GM10847 (cell line): ENCODE results near the gene PALMD.

ENCODE experiments used
- POLR2A ChIP-seq: IDR thresholded peaks from 2 replicates; pipeline ENCODE4 v1.6.1; 2011; ENCODE audit not compliant: insufficient read length; ENCODE audit errors: extremely low read depth

The PALMD gene

DNA sequence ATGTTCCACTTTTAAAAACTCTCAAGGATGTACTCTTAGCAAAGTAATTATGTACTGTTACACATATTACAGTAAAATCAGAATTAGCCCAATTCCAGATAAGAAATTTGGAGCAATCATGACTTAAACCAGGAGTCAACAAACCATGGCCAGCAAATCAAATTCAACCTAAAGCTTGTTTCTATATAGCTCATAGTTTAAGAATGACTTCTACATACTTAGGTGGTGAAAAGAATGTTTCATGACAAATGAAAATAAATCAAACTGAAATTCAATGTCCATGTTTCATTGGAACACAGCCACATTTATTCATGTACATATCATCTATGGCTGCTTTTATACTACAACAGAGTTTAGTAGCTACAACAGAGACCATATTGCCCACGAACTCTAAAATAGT lies 85.5 kb downstream of the PALMD start:
- no peak for TF ChIP-seq POLR2A

DNA sequence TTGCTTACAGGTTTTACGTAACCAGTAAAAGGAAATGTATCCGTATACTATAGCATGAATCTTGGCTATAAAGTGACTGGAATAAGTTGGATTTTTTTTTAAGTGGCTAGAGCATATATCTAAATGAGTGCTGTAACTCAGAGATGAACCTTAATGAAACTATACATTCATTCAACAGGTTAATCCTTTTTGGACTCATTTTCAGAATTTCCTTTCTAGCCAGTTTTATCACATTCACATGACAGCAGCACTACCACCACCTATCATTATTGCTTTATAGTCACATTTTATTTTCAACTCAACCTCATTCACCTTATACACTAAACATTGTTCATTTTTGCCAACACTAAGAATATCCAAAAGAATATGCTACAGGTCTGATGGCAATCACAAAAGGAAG lies 89.9 kb downstream of the PALMD start:
- no peak for TF ChIP-seq POLR2A

DNA sequence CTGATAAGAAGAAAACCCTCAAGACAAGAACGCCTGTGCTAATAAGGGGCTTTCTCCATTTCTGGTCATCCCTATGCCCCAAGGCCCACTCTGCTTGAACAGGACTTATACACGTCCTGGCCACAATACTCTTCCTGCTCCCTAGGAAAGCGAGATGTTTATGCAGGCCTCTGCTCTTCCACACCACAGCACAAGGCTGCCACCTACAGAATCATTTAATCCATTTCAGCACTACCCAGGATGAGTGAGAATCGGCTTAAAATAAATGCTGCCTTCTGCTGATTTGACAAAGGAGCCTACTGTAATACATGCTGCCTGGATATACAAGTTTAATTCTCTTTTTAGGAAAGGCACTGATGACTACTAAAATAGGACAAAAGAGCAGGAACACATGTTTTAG lies 91.1 kb downstream of the PALMD start:
- no peak for TF ChIP-seq POLR2A

DNA sequence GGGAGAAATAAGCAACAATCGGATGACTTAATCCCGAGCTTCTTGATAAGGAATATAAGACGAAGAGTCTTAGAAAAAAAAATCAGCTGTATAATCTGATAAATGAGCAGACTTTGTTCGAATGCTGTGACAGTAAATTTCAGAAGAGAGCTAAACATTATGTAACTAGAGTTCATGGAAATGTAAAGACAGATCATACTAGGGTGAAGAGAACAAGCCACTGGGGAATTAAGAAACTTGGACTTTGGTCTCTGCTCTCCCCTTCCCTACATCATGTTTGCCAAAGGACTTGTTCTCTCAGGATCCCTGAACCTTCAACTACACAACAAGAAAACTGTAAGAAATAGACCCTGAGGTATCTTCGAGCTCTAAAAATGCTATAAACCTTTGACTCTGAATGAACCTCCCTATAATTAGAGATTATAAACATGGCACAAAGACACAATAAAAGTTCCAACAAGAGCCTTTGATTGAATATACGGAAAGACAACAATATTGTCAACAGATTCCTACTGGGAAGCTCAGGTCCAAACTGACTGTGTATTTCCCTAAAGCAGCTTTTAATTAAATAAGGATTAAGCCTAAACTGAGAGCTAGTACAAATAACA lies 93.0 kb downstream of the PALMD start:
- TF ChIP-seq POLR2A, result no peak

DNA sequence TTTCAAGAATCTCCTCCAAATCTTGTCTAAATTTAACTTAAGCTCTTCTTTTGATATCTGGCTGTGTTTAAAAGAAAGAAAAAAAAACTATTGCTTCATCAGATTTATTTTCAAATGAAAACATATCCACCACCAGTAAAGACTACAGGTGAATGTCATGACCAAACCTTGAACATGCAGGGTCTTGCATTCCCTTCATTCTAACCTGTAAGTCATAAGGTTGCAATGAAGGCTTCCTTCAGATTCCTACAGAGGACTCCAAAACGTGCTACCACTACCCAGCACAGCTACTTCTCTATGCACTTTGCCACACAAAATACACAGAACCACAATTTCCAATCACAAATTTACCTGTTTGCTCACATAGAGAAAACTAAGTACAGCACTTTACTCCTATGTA lies 94.2 kb downstream of the PALMD start:
- TF ChIP-seq POLR2A, result no peak
